Endothelial cell of umbilical vein (primary cell): ENCODE measurements around the gene TDRKH. TPM values are rescaled to one million over a fixed set of nuclear protein-coding genes. Genes with fewer than 3 reads are reported as not detected.

ENCODE experiments used
- BruUV-seq: library from RNA; stranded (reverse); fragments of 400-500 nt; replicated peaks from 2 replicates; lab custom pipeline; 2021; lab: Mats Ljungman, UMichigan
- CTCF ChIA-PET: fragments of 300-600, 350-600 bp; sonication (Branson Sonifier 250); formaldehyde crosslinking; loops from one replicate; lab custom pipeline; 2021; ENCODE audit warnings: antibody characterized with exemption, inconsistent platforms; lab: Charles Lee
- POLR2A ChIA-PET: fragments of 300-600, 350-600 bp; sonication (Branson Sonifier 250); formaldehyde crosslinking; loops from one replicate; lab custom pipeline; 2021; ENCODE audit warnings: antibody characterized with exemption, inconsistent platforms; lab: Charles Lee
- DNase-seq: peaks from one replicate; pipeline ENCODE4 v3.0.0-alpha.2; 2011; ENCODE audit warnings: low read depth, low spot score
- FAIRE-seq: peaks from 2 replicates; lab custom pipeline; 2011; peaks lifted over from hg19 to GRCh38; lab: Jason Lieb, UNC
- H2AFZ ChIP-seq: 2 replicates; pipeline ENCODE4 v1.6.0; 2012; ENCODE audit warnings: low read depth, low read length, control low read depth, inconsistent platforms
- H3K27ac ChIP-seq: 2 replicates; pipeline ENCODE4 v1.5.1; 2011; ENCODE audit warnings: low read depth, mild to moderate bottlenecking, control low read depth, low read length, moderate library complexity; ENCODE audit not compliant: insufficient read depth
- H3K27me3 ChIP-seq, 2 experiments: 2 replicates each; pipeline versions ENCODE4 v1.6.0 to v1.6.1; 2011; ENCODE audit warnings: low read length in 2 of 2, mixed read lengths in 1 of 2; ENCODE audit not compliant: control insufficient read depth in 2 of 2, insufficient read depth in 2 of 2
- H3K36me3 ChIP-seq, 2 experiments: 2 replicates in 1 of 2; 3 replicates in 1 of 2; pipeline ENCODE4 v1.5.1; 2011; ENCODE audit warnings: low read length in 2 of 2, mild to moderate bottlenecking in 1 of 2, moderate library complexity in 1 of 2; ENCODE audit not compliant: control insufficient read depth in 2 of 2, insufficient read depth in 2 of 2; ENCODE audit errors: extremely low read depth in 1 of 2
- H3K4me1 ChIP-seq: 3 replicates; pipeline ENCODE4 v1.5.1; 2011; ENCODE audit warnings: mild to moderate bottlenecking, low read length; ENCODE audit not compliant: control insufficient read depth, insufficient read depth; ENCODE audit errors: extremely low read depth
- H3K4me2 ChIP-seq: 2 replicates; pipeline ENCODE4 v1.6.1; 2011; ENCODE audit warnings: low read length, control low read depth, mixed read lengths; ENCODE audit not compliant: insufficient read depth
- H3K4me3 ChIP-seq, 3 experiments: fragments of 200-600 bp in 1 of 3; sonication (generic), shearing (Covaris generic) in 1 of 3; replicated peaks in 1 of 3; 2 replicates each; pipeline ENCODE4 v1.5.1; 2011 to 2016; ENCODE audit warnings: control low read depth in 3 of 3, low read length in 3 of 3, mild to moderate bottlenecking in 2 of 3, inconsistent platforms in 1 of 3, low read depth in 1 of 3, moderate library complexity in 1 of 3; ENCODE audit not compliant: insufficient read depth in 1 of 3
- H3K79me2 ChIP-seq: 2 replicates; pipeline ENCODE4 v1.6.0; 2012; ENCODE audit warnings: low read length, inconsistent platforms; ENCODE audit not compliant: control insufficient read depth, insufficient read depth
- H3K9ac ChIP-seq: replicated peaks from 2 replicates; pipeline ENCODE3; 2011; ENCODE audit warnings: low read length, control low read depth; ENCODE audit not compliant: insufficient read depth; ENCODE audit errors: extremely low read depth
- H3K9me1 ChIP-seq: replicated peaks from 3 replicates; pipeline ENCODE4 v1.6.0; 2011; ENCODE audit warnings: mild to moderate bottlenecking, low read length; ENCODE audit not compliant: control insufficient read depth, insufficient read depth; ENCODE audit errors: extremely low read depth
- H3K9me3 ChIP-seq: replicated peaks from 2 replicates; pipeline ENCODE4 v1.5.1; 2012; ENCODE audit warnings: low read length, inconsistent platforms; ENCODE audit not compliant: control insufficient read depth, insufficient read depth
- H4K20me1 ChIP-seq: replicated peaks from 2 replicates; pipeline ENCODE3; 2011; ENCODE audit warnings: mild to moderate bottlenecking, low read length; ENCODE audit not compliant: control insufficient read depth, insufficient read depth; ENCODE audit errors: extremely low read depth
- EZH2 ChIP-seq: IDR thresholded peaks from 2 replicates; pipeline ENCODE4 v1.6.1; 2012; ENCODE audit warnings: borderline replicate concordance, low read depth, mild to moderate bottlenecking, moderate library complexity, low read length, inconsistent platforms; ENCODE audit not compliant: severe bottlenecking
- FOS ChIP-seq: IDR thresholded peaks from 2 replicates; pipeline ENCODE4 v1.6.1; 2011; ENCODE audit warnings: mild to moderate bottlenecking, low read length, moderate library complexity, borderline replicate concordance; ENCODE audit not compliant: insufficient read depth
- JUN ChIP-seq: IDR thresholded peaks from 2 replicates; pipeline ENCODE4 v1.6.1; 2011; ENCODE audit warnings: borderline replicate concordance, low read depth; ENCODE audit not compliant: insufficient read length, insufficient read depth
- MAX ChIP-seq: IDR thresholded peaks from 2 replicates; pipeline ENCODE4 v1.6.1; 2011; ENCODE audit not compliant: insufficient read depth, insufficient read length
- MYC ChIP-seq: IDR thresholded peaks from one replicate; pipeline ENCODE4 v1.6.1; 2011; ENCODE audit warnings: mild to moderate bottlenecking, low read depth, low read length
- POLR2A ChIP-seq: IDR thresholded peaks from 2 replicates; pipeline ENCODE4 v1.6.1; 2012; ENCODE audit warnings: low read depth, mild to moderate bottlenecking, control low read depth, low read length
- POLR2AphosphoS5 ChIP-seq: IDR thresholded peaks from 2 replicates; pipeline ENCODE4 v1.6.1; 2012; ENCODE audit warnings: low read depth, mild to moderate bottlenecking, control low read depth, low read length, moderate library complexity; ENCODE audit not compliant: insufficient read depth
- dilution Hi-C: fragments of 300-500 bp; cut with MboI; formaldehyde crosslinking; loops from one replicate; pipeline ENCODE4 v1.15.0; 2019; ENCODE audit warnings: low sequenced_read_pairs; ENCODE audit not compliant: extremely low pct_ligation_motif_present
- intact Hi-C: fragments of 100-400 bp; cut with micrococcal nuclease; formaldehyde crosslinking; loops from one replicate; pipeline ENCODE4 v1.10.0; 2022
- polyA plus RNA-seq, 4 experiments: library from polyadenylated mRNA; depleted of rRNA in 3 of 4; stranded (reverse) in 3 of 4; unstranded in 1 of 4; fragments of >200 nt; gene quantifications; 2 replicates each; pipeline versions ENCODE4 v1.2.1 to v1.2.3, GENCODE V29; 2011 to 2012; ENCODE audit warnings: missing spikeins in 1 of 4
- total RNA-seq: library from RNA; stranded (reverse); gene quantifications from 2 replicates; pipeline ENCODE4 v1.2.3, GENCODE V29; 2021

TDRKH gene
- total and polyA plus RNA-seq, 2 donors (not counting 3 experiments of a cell fraction or from before 2014, with no cell fraction given), result 3.9 to 9.6 TPM

GRCh38 chr1:151760597-151761385 is 29.5 kb downstream of the TDRKH start:
- CTCF ChIA-PET, result interaction anchor here (0.5 to 1.7 kb wide), 3 partner anchors 11 to 20 kb away, joined by 3 to 5 read pairs (median 3); no protein-coding TSS in a partner anchor
- Histone ChIP-seq H3K4me1 (peaks cover 24% of the 10 kb centered on the region), H3K36me3 (peaks cover 4 to 20% of the 10 kb centered on the region in 2 experiments), H3K9ac (no peak overlapping the region), H3K9me1 (no peaks in the 10 kb centered on the region), H3K27me3 (no peaks in the 10 kb centered on the region), H4K20me1 (no peaks in the 10 kb centered on the region), H3K4me2 (no peak overlapping the region), H2AFZ (no peak overlapping the region), H3K79me2 (peaks cover 7% of the 10 kb centered on the region), H3K9me3 (no peaks in the 10 kb centered on the region), H3K27ac (no peak overlapping the region), H3K4me3 (no peak overlapping the region)
- POLR2A ChIA-PET, result no interaction called here
- dilution Hi-C loops, result no loop called here
- DNase-seq (no peak), FAIRE-seq (no peak)
- intact Hi-C loops, result no loop called here
- no TSS peak for BruUV-seq
- TF ChIP-seq MYC, result no peak
- TF ChIP-seq POLR2A, result no peak
- TF ChIP-seq POLR2AphosphoS5, result no peak
- TF ChIP-seq MAX, result no peak
- peak; percentile 51 for TF ChIP-seq FOS

- no peaks in the 10 kb centered on the region for H3K27me3 ChIP-seq
- no peaks in the 10 kb centered on the region for H3K9me3 ChIP-seq
- ChIA-PET CTCF (no interaction called here), POLR2A (interaction anchor here (0.7 kb wide), 1 partner anchor 119 kb away, joined by 4 read pairs; no protein-coding TSS in a partner anchor)
- no peak overlapping the region for H2AFZ ChIP-seq
- BruUV-seq, result no TSS peak
- intact Hi-C loops, result no loop called here
- no peaks in the 10 kb centered on the region for H3K9me1 ChIP-seq
- H3K27ac ChIP-seq, result no peak overlapping the region
- DNase-seq (no peak), FAIRE-seq (no peak)
- H3K4me1 ChIP-seq, result peaks cover 21% of the 10 kb centered on the region
- H3K79me2 ChIP-seq, result peaks cover 7% of the 10 kb centered on the region
- H3K4me3 ChIP-seq, result no peak overlapping the region
- TF ChIP-seq MAX, result no peak
- no peak for TF ChIP-seq FOS
- TF ChIP-seq EZH2, result no peak
- TF ChIP-seq POLR2A, result no peak
- no peak for TF ChIP-seq JUN
- H4K20me1 ChIP-seq, result no peaks in the 10 kb centered on the region
- H3K9ac ChIP-seq, result no peak overlapping the region
- dilution Hi-C loops, result no loop called here
- H3K36me3 ChIP-seq, result peaks cover 4 to 20% of the 10 kb centered on the region in 2 experiments
- H3K4me2 ChIP-seq, result no peak overlapping the region
These were observed 31.1 kb downstream of the TDRKH start for GRCh38 chr1:151759241-151759640.
